Kasumi-1 (cell line): ENCODE results near the gene AFF4.
"Not testable (repeated sequence)": the region's sequence is repeated elsewhere in the genome, so short reads cannot be mapped to it uniquely, and the experiment has no call there.

ENCODE experiments used
- DNase-seq, 2 experiments: peaks; one replicate each; lab custom pipeline; 2025; lab: John Stamatoyannopoulos, UW

AFF4 gene

GRCh38 chr5:132956166-132956799, 7.2 kb downstream of the AFF4 start:
- DNase-seq: not testable (repeated sequence)

- DNase-seq: no peak
Measured at GRCh38 chr5:132953710-132954109, 9.7 kb downstream of the AFF4 start.

- DNase-seq: no peak
Measured at GRCh38 chr5:132952829-132953228, 10.6 kb downstream of the AFF4 start.

- no peak for DNase-seq
Measured at GRCh38 chr5:132951897-132952296, 11.5 kb downstream of the AFF4 start.

GRCh38 chr5:132949136-132949535, 14.3 kb downstream of the AFF4 start:
- DNase-seq: no peak

GRCh38 chr5:132947671-132948070, 15.8 kb downstream of the AFF4 start:
- no peak for DNase-seq

GRCh38 chr5:132945315-132945714, 18.1 kb downstream of the AFF4 start:
- DNase-seq: not testable (repeated sequence)

GRCh38 chr5:132943362-132944022, 19.9 kb downstream of the AFF4 start:
- DNase-seq: no peak

- no peak for DNase-seq
Measured at GRCh38 chr5:132941331-132941730, 22.1 kb downstream of the AFF4 start.

- no peak for DNase-seq
Measured at GRCh38 chr5:132928062-132928407, 35.4 kb downstream of the AFF4 start.

GRCh38 chr5:132927355-132928061, 35.9 kb downstream of the AFF4 start:
- no peak for DNase-seq

GRCh38 chr5:132926437-132926836, 37.0 kb downstream of the AFF4 start:
- DNase-seq: no peak

GRCh38 chr5:132916086-132916485, 47.3 kb downstream of the AFF4 start:
- DNase-seq: no peak

GRCh38 chr5:132915681-132916080, 47.8 kb downstream of the AFF4 start:
- no peak for DNase-seq

GRCh38 chr5:132909702-132910101, 53.7 kb downstream of the AFF4 start:
- DNase-seq: no peak

GRCh38 chr5:132907161-132907560, 56.3 kb downstream of the AFF4 start:
- DNase-seq: no peak

GRCh38 chr5:132905938-132906337, 57.5 kb downstream of the AFF4 start:
- peak in 1 of 2 experiments; percentile 11 for DNase-seq

- no peak for DNase-seq
Measured at GRCh38 chr5:132901730-132902129, 61.7 kb downstream of the AFF4 start.

- no peak for DNase-seq
Measured at GRCh38 chr5:132901036-132901435, 62.4 kb downstream of the AFF4 start.

- DNase-seq: no peak
Measured at GRCh38 chr5:132898094-132898493, 65.3 kb downstream of the AFF4 start.

GRCh38 chr5:132896685-132897084, 66.7 kb downstream of the AFF4 start:
- no peak for DNase-seq

GRCh38 chr5:132895719-132896305, 67.6 kb downstream of the AFF4 start:
- DNase-seq: no peak

- no peak for DNase-seq
Measured at GRCh38 chr5:132890817-132891216, 72.6 kb downstream of the AFF4 start.
